HuH-7 (cell line): ENCODE measurements around the gene OR9Q1.
A peak's percentile ranks its signal among the peaks of the same experiment; 100 is the strongest.
"Not testable (repeated sequence)": the region's sequence is repeated elsewhere in the genome, so short reads cannot be mapped to it uniquely, and the experiment has no call there.

Experiments
- DNase-seq: peaks from one replicate; pipeline ENCODE4 v3.0.0; 2011; ENCODE audit warnings: low spot score

OR9Q1 gene

GRCh38 chr11:58134151-58134550 lies 110.5 kb downstream of the OR9Q1 start:
- no peak for DNase-seq

GRCh38 chr11:58135171-58135570 lies 111.5 kb downstream of the OR9Q1 start:
- no peak for DNase-seq

- no peak for DNase-seq
Measured at GRCh38 chr11:58142761-58143160, 119.1 kb downstream of the OR9Q1 start.

GRCh38 chr11:58152781-58153180 lies 129.1 kb downstream of the OR9Q1 start:
- no peak for DNase-seq

GRCh38 chr11:58164389-58164788 lies 140.7 kb downstream of the OR9Q1 start:
- no peak for DNase-seq

GRCh38 chr11:58164990-58165389 lies 141.3 kb downstream of the OR9Q1 start:
- DNase-seq: no peak

- DNase-seq: peak; percentile 49
Measured at GRCh38 chr11:58165504-58166106, 141.9 kb downstream of the OR9Q1 start.

GRCh38 chr11:58177409-58178054 lies 153.9 kb downstream of the OR9Q1 start:
- DNase-seq: no peak

GRCh38 chr11:58178444-58178843 lies 154.8 kb downstream of the OR9Q1 start:
- DNase-seq: no peak

GRCh38 chr11:58179648-58180047 lies 156.0 kb downstream of the OR9Q1 start:
- DNase-seq: no peak

- no peak for DNase-seq
Measured at GRCh38 chr11:58186938-58187337, 163.3 kb downstream of the OR9Q1 start.

GRCh38 chr11:58188770-58189169 lies 165.1 kb downstream of the OR9Q1 start, which contains the start of gene OR9Q2:
Gene OR9Q2 (plus strand): TSS chr11:58189070. CDS start chr11:58190491, 1,421 bp downstream.
- DNase-seq: no peak

GRCh38 chr11:58192229-58192628 lies 168.5 kb downstream of the OR9Q1 start:
- DNase-seq: peak; percentile 56

GRCh38 chr11:58193391-58193790 lies 169.7 kb downstream of the OR9Q1 start:
- no peak for DNase-seq

- no peak for DNase-seq
Measured at GRCh38 chr11:58195939-58196338, 172.3 kb downstream of the OR9Q1 start.

- no peak for DNase-seq
Measured at GRCh38 chr11:58199271-58199670, 175.6 kb downstream of the OR9Q1 start.

- no peak for DNase-seq
Measured at GRCh38 chr11:58204042-58204441, 180.4 kb downstream of the OR9Q1 start, which contains the start of gene OR1S2. Gene OR1S2 (minus strand): TSS chr11:58204142. CDS start chr11:58204142, 0 bp downstream.

GRCh38 chr11:58212420-58212819 lies 188.7 kb downstream of the OR9Q1 start, which contains the start of gene OR1S1:
Gene OR1S1 (plus strand): TSS chr11:58212720.
- not testable (repeated sequence) for DNase-seq

GRCh38 chr11:58216476-58216875 lies 192.8 kb downstream of the OR9Q1 start:
- no peak for DNase-seq

GRCh38 chr11:58222721-58223120 lies 199.0 kb downstream of the OR9Q1 start:
- no peak for DNase-seq

- DNase-seq: no peak
Measured at GRCh38 chr11:58227956-58228615, 204.4 kb downstream of the OR9Q1 start.
